Type B pancreatic cell (in vitro differentiated cells): Measurements from ENCODE around the gene KAZN. TPM values are rescaled to one million over a fixed set of nuclear protein-coding genes. Genes with fewer than 3 reads are reported as not detected.

Experiments used
- DNase-seq: peaks from one replicate; pipeline ENCODE4 v3.0.0; 2021; ENCODE audit warnings: mixed read lengths; ENCODE audit not compliant: unreplicated experiment; ENCODE audit errors: extremely low spot score
- H3K27ac Mint-ChIP-seq: 2 replicates; pipeline ENCODE4 v1.8.0; 2021; ENCODE audit warnings: mild to moderate bottlenecking, mixed read lengths
- H3K27me3 Mint-ChIP-seq: 2 replicates; pipeline ENCODE4 v1.8.0; 2021; ENCODE audit warnings: mixed read lengths
- H3K36me3 Mint-ChIP-seq: 2 replicates; pipeline ENCODE4 v1.8.0; 2021; ENCODE audit warnings: mixed read lengths
- H3K4me1 Mint-ChIP-seq: one replicate; pipeline ENCODE4 v1.8.0; 2021; ENCODE audit warnings: mixed read lengths; ENCODE audit not compliant: unreplicated experiment
- H3K4me3 Mint-ChIP-seq: 2 replicates; pipeline ENCODE4 v1.8.0; 2021; ENCODE audit warnings: mild to moderate bottlenecking, mixed read lengths
- H3K9me3 Mint-ChIP-seq: 2 replicates; pipeline ENCODE4 v1.8.0; 2021; ENCODE audit warnings: mixed read lengths
- CTCF ChIP-seq: fragments of 200-600 bp; sonication (generic); conservative IDR thresholded peaks from 2 replicates; pipeline ENCODE4 v1.5.0; 2021; ENCODE audit warnings: antibody characterized with exemption, mild to moderate bottlenecking
- total RNA-seq: library from RNA; stranded (reverse); gene quantifications from 2 replicates; pipeline ENCODE4 v1.2.1, GENCODE V29; 2021; ENCODE audit warnings: low replicate concordance

KAZN gene
- total RNA-seq, 1 donor from 2014 or later = 33.7 TPM

- no peak for TF ChIP-seq CTCF
- H3K27me3 Mint-ChIP-seq = no peaks in the 10 kb centered on the region
- no peak for DNase-seq
- H3K9me3 Mint-ChIP-seq = no peaks in the 10 kb centered on the region
- no peak overlapping the region for H3K27ac Mint-ChIP-seq
- peaks cover 43% of the 10 kb centered on the region for H3K4me1 Mint-ChIP-seq
- no peak overlapping the region for H3K4me3 Mint-ChIP-seq
- H3K36me3 Mint-ChIP-seq = no peaks in the 10 kb centered on the region
Measured at GRCh38 chr1:14781811-14782210, 183.3 kb downstream of the KAZN start.

- H3K4me1 Mint-ChIP-seq = peaks cover 49% of the 10 kb centered on the region
- no peaks in the 10 kb centered on the region for H3K27me3 Mint-ChIP-seq
- H3K4me3 Mint-ChIP-seq = no peak overlapping the region
- H3K36me3 Mint-ChIP-seq = no peaks in the 10 kb centered on the region
- no peaks in the 10 kb centered on the region for H3K9me3 Mint-ChIP-seq
- no peak for DNase-seq
- H3K27ac Mint-ChIP-seq = no peak overlapping the region
- TF ChIP-seq CTCF = peak; percentile 43
Measured at GRCh38 chr1:14782741-14783591, 184.5 kb downstream of the KAZN start.

GRCh38 chr1:14783592-14783886 lies 185.1 kb downstream of the KAZN start:
- no peak for DNase-seq
- Mint-ChIP-seq H3K9me3 (no peaks in the 10 kb centered on the region), H3K4me3 (no peak overlapping the region), H3K36me3 (no peaks in the 10 kb centered on the region), H3K27me3 (no peaks in the 10 kb centered on the region), H3K27ac (no peak overlapping the region), H3K4me1 (peaks cover 53% of the 10 kb centered on the region)
- TF ChIP-seq CTCF = no peak

DNA sequence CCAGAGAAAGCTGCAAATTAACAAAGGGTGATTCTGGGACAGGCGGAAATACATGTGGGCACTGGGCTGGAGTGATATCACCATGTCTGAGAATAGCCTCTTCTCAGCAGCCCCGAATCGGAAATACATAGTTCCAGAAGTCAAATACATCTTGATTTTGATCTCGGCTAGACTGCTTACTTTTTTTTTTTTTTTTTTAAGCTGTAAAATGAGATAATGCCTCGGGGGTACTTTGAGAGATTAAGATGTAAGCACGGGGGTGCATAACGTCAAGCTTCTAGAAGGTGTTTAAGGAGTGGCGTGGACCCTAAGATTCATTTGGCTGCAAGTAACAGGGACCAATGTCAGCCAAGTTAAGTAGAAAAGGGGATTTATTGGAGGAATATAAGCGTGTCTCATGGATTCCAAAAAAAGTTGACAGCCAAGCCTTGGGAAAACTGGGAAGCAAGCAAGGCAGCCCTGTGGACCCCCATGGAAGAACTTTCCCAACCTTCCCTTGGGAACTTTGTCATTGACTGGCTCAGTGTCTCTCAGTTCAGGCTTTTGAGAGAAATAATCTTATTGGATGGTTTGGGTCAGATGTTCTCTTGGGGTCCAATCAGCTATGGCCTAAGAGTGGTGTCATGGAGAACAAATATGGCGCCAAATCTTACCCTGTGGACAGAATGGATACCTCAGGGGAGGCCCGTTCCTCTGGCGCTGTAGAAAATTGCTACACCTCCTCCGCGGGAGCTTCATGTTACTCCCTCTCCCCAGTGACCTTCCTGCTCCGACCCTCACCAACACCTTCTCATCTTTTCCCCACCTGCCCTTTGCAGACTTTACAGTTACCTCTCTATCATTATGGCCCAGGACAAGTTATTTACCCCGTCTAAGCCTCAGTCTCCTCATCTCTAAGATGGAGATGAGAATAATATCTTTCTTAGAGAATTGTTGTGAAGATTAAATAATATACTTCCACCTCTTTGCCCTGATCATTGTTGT lies 186.6 kb downstream of the KAZN start:
- Mint-ChIP-seq H3K9me3 (no peaks in the 10 kb centered on the region), H3K36me3 (no peaks in the 10 kb centered on the region), H3K27me3 (no peaks in the 10 kb centered on the region), H3K27ac (no peak overlapping the region), H3K4me3 (no peak overlapping the region), H3K4me1 (peaks cover 40% of the 10 kb centered on the region)
- no peak for TF ChIP-seq CTCF
- no peak for DNase-seq

DNA sequence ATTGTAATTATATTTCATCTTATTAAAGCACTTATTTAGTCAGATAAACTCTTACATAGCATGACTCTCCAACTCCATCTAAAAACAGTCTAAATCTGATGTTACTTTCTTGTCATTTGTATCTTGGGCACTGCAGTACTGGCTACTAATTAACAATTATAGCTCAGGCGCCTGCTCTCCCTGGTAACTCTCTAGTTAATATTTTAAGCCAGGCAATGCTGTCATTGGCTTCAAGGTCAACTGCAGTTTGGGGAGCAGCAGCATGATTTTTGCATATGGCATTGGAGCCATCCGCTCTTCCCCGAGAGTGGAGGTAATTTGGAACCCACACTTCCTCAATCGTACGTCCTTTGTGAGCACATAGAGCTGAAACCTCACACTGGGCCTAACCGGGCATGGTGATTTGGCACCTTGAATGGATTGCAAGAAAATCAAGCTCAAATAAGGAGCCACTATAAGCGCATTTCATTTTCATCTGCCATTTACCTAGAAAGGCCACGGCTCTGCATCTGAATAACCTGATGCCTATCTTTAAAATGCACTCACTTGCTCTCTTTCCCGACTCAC lies 187.7 kb downstream of the KAZN start:
- no peaks in the 10 kb centered on the region for H3K9me3 Mint-ChIP-seq

More for the DNA sequence above, 187.7 kb downstream of the KAZN start:
- Mint-ChIP-seq H3K4me1 (peaks cover 32% of the 10 kb centered on the region), H3K4me3 (no peak overlapping the region), H3K36me3 (no peaks in the 10 kb centered on the region), H3K27ac (no peak overlapping the region), H3K27me3 (no peaks in the 10 kb centered on the region)
- no peak for DNase-seq
- no peak for TF ChIP-seq CTCF
